H9 (cell line): ENCODE data around the gene RHBDF1. TPM values are rescaled to one million over a fixed set of nuclear protein-coding genes. Genes with fewer than 3 reads are reported as not detected.

Experiments used
- DNase-seq: peaks from one replicate; pipeline ENCODE4 v3.0.0-alpha.2; 2017
- H2AFZ ChIP-seq: one replicate; pipeline ENCODE4 v1.6.1; 2013; ENCODE audit warnings: mild to moderate bottlenecking, low read length, control low read depth, moderate library complexity
- H2AK5ac ChIP-seq: 2 replicates; pipeline ENCODE4 v1.6.1; 2013; ENCODE audit warnings: low read length, control low read depth, mixed read lengths; ENCODE audit not compliant: insufficient read length
- H2BK120ac ChIP-seq: one replicate; pipeline ENCODE4 v1.6.1; 2013; ENCODE audit warnings: low read depth, mild to moderate bottlenecking, low read length, control low read depth, inconsistent platforms; ENCODE audit not compliant: poor library complexity, severe bottlenecking
- H2BK12ac ChIP-seq: 2 replicates; pipeline ENCODE4 v1.6.1; 2013; ENCODE audit warnings: low read length, control low read depth, mixed read lengths, low read depth; ENCODE audit not compliant: insufficient read length
- H2BK15ac ChIP-seq: 2 replicates; pipeline ENCODE4 v1.6.1; 2013; ENCODE audit warnings: low read depth, low read length, control low read depth
- H2BK20ac ChIP-seq: one replicate; pipeline ENCODE4 v1.6.1; 2013; ENCODE audit warnings: low read depth, mild to moderate bottlenecking, low read length, control low read depth, inconsistent platforms; ENCODE audit not compliant: poor library complexity, severe bottlenecking
- H2BK5ac ChIP-seq: 2 replicates; pipeline ENCODE4 v1.6.1; 2013; ENCODE audit warnings: low read length, control low read depth, mixed read lengths; ENCODE audit not compliant: insufficient read length
- H3K14ac ChIP-seq: 2 replicates; pipeline ENCODE4 v1.6.1; 2013; ENCODE audit warnings: low read length, control low read depth; ENCODE audit not compliant: insufficient read depth
- H3K18ac ChIP-seq: 2 replicates; pipeline ENCODE4 v1.6.1; 2013; ENCODE audit warnings: low read depth, mild to moderate bottlenecking, mixed read lengths, low read length, control low read depth; ENCODE audit not compliant: insufficient read length
- H3K23ac ChIP-seq: 2 replicates; pipeline ENCODE4 v1.6.1; 2013; ENCODE audit warnings: low read length, control low read depth, mixed read lengths, low read depth; ENCODE audit not compliant: insufficient read length
- H3K23me2 ChIP-seq: 2 replicates; pipeline ENCODE4 v1.6.1; 2013; ENCODE audit warnings: low read depth, mild to moderate bottlenecking, mixed read lengths, low read length, control low read depth; ENCODE audit not compliant: insufficient read length, poor library complexity, severe bottlenecking
- H3K27ac ChIP-seq: 2 replicates; pipeline ENCODE4 v1.5.1; 2013; ENCODE audit warnings: low read length, control low read depth, mixed read lengths, low read depth; ENCODE audit not compliant: insufficient read length
- H3K27me3 ChIP-seq: 2 replicates; pipeline ENCODE4 v1.6.1; 2013; ENCODE audit warnings: low read length, control low read depth, inconsistent platforms; ENCODE audit not compliant: insufficient read depth
- H3K4ac ChIP-seq: 2 replicates; pipeline ENCODE4 v1.6.1; 2013; ENCODE audit warnings: low read depth, mild to moderate bottlenecking, control low read depth, inconsistent platforms, low read length, moderate library complexity
- H3K4me1 ChIP-seq: 2 replicates; pipeline ENCODE4 v1.6.1; 2013; ENCODE audit warnings: low read length, control low read depth, inconsistent platforms; ENCODE audit not compliant: insufficient read depth
- H3K4me2 ChIP-seq: 2 replicates; pipeline ENCODE4 v1.6.1; 2013; ENCODE audit warnings: low read length, control low read depth, mixed read lengths; ENCODE audit not compliant: insufficient read length, insufficient read depth
- H3K56ac ChIP-seq: 2 replicates; pipeline ENCODE4 v1.6.1; 2013; ENCODE audit warnings: low read depth, mild to moderate bottlenecking, mixed read lengths, low read length, control low read depth; ENCODE audit not compliant: insufficient read length
- H3K79me1 ChIP-seq: 2 replicates; pipeline ENCODE4 v1.6.1; 2013; ENCODE audit warnings: low read depth, mild to moderate bottlenecking, moderate library complexity, low read length, control low read depth, inconsistent platforms; ENCODE audit not compliant: insufficient read depth, poor library complexity, severe bottlenecking
- H3K79me2 ChIP-seq: 2 replicates; pipeline ENCODE4 v1.6.1; 2013; ENCODE audit warnings: low read length, control low read depth, inconsistent platforms; ENCODE audit not compliant: insufficient read depth
- H3K9ac ChIP-seq: 2 replicates; pipeline ENCODE4 v1.6.1; 2013; ENCODE audit warnings: low read length, control low read depth, mixed read lengths; ENCODE audit not compliant: insufficient read length; ENCODE audit errors: extremely low read depth
- H3K9me3 ChIP-seq: one replicate; pipeline ENCODE4 v1.6.1; 2013; ENCODE audit warnings: low read depth, low read length, inconsistent platforms; ENCODE audit not compliant: control insufficient read depth
- H3T11ph ChIP-seq: one replicate; pipeline ENCODE4 v1.6.1; 2013; ENCODE audit warnings: mild to moderate bottlenecking, low read length, control low read depth, inconsistent platforms
- H4K20me1 ChIP-seq: one replicate; pipeline ENCODE4 v1.6.1; 2013; ENCODE audit not compliant: control insufficient read depth, insufficient read length, insufficient read depth
- H4K5ac ChIP-seq: 2 replicates; pipeline ENCODE4 v1.6.1; 2013; ENCODE audit warnings: low read depth, mild to moderate bottlenecking, mixed read lengths, low read length, control low read depth; ENCODE audit not compliant: insufficient read length
- H4K8ac ChIP-seq: replicated peaks from 2 replicates; pipeline ENCODE4 v1.6.1; 2013; ENCODE audit warnings: low read length, control low read depth, mixed read lengths, low read depth; ENCODE audit not compliant: insufficient read length
- H4K91ac ChIP-seq: 2 replicates; pipeline ENCODE4 v1.6.1; 2013; ENCODE audit warnings: low read depth, mild to moderate bottlenecking, moderate library complexity, mixed read lengths, low read length, control low read depth; ENCODE audit not compliant: insufficient read length
- H3K27ac Mint-ChIP-seq, 3 experiments: 2 replicates in 2 of 3; 3 replicates in 1 of 3; pipeline ENCODE4 v1.8.0; 2020 to 2021; ENCODE audit warnings: mixed read lengths in 3 of 3, mild to moderate bottlenecking in 1 of 3, moderate library complexity in 1 of 3
- H3K27me3 Mint-ChIP-seq: 2 replicates; pipeline ENCODE4 v1.8.0; 2021; ENCODE audit warnings: low read depth, mild to moderate bottlenecking, moderate library complexity, mixed read lengths
- H3K36me3 Mint-ChIP-seq, 3 experiments: 2 replicates in 2 of 3; 3 replicates in 1 of 3; pipeline ENCODE4 v1.8.0; 2020 to 2021; ENCODE audit warnings: low read depth in 3 of 3, mixed read lengths in 3 of 3; ENCODE audit not compliant: insufficient read depth in 1 of 3
- H3K4me1 Mint-ChIP-seq, 2 experiments: 2 replicates each; pipeline ENCODE4 v1.8.0; 2020; ENCODE audit warnings: mixed read lengths in 2 of 2
- H3K4me3 Mint-ChIP-seq, 2 experiments: 2 replicates in 1 of 2; 3 replicates in 1 of 2; pipeline ENCODE4 v1.8.0; 2020 to 2021; ENCODE audit warnings: mild to moderate bottlenecking in 2 of 2, mixed read lengths in 2 of 2, moderate library complexity in 1 of 2
- H3K9me3 Mint-ChIP-seq, 2 experiments: 2 replicates in 1 of 2; 3 replicates in 1 of 2; pipeline ENCODE4 v1.8.0; 2020; ENCODE audit warnings: mild to moderate bottlenecking in 2 of 2, mixed read lengths in 2 of 2, moderate library complexity in 1 of 2
- WGBS: extraction: QIAGEN DNeasy Blood & Tissue Kit; methylation state at CpG from one replicate; pipeline ENCODE4 v1.1.7; 2013; ENCODE audit warnings: missing lambda C conversion rate, low lambda C conversion rate, mixed read lengths; ENCODE audit not compliant: insufficient read length; ENCODE audit errors: extremely low coverage; 5-methylcytosine and 5-hydroxymethylcytosine counted together
- total RNA-seq: library from RNA; stranded (reverse); gene quantifications from 2 replicates; pipeline ENCODE4 v1.2.1, GENCODE V29; 2021
- TF ChIP-seq, protein P1 (sequence below): fragments of 200-600 bp; sonication (generic); conservative IDR thresholded peaks from 3 replicates; pipeline ENCODE4 v1.8.0; 2021; ENCODE audit warnings: antibody characterized with exemption, mild to moderate bottlenecking

The RHBDF1 gene
- total RNA-seq, 1 experiment from 2014 or later = 34.6 TPM

DNA sequence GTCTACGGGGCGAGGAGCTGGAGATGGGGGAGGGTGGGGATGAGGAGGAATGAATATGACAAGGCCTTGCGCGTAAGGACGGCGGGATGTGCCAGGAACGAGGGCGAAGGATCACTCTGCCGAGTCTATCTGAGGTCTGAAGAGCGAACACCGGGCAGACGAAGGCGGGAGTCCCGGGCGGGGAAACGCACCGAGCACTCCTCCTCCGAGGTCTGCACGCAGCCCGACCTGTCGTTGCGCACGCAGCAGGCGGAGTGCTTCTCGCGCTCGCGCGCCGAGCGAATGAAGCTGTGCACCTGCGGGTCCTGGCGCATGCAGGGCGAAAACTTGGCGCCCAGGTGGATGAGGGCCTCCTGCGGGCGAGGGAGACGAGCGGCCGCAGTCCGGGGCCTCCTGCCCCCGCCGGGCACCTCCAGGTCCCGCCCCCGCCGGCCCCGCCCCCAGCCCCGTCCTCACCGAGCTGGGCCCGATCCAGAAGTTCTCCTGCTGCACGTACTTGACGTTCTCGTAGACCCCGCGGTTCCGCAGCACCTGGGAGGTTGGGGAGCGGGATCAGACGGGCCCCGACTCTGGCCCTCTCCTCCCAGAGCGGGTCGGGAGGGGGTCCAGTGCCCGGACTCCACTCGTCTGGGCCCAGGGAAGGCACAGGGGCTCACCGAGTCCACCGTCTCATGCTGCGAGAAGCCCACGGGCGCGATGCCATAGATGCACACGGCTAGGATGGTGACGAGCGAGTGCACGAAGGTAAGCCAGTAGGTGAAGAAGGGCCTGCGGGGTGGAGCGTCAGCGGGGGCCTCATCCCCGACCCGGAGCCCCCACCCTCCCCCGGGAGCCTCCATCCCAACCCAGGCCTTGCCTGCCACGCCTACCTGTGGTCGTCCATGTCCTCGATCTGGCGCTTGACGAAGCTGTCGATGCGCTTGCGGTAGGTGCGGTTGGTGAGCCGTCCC, 11.2 kb downstream of the RHBDF1 start:
- no peak overlapping the region for H2AK5ac ChIP-seq
- no peak overlapping the region for H3T11ph ChIP-seq
- H2BK120ac ChIP-seq = no peak overlapping the region
- H4K5ac ChIP-seq = no peak overlapping the region
- H2BK5ac ChIP-seq = no peak overlapping the region
- Mint-ChIP-seq H3K36me3 (peaks cover 22 to 60% (median 57%) of the 10 kb centered on the region in 3 experiments; a peak in 6 of 7 replicates), H3K4me3 (no peak overlapping the region; a peak in 1 of 5 replicates), H3K27me3 (peaks cover 1% of the 10 kb centered on the region; the same call in 1 of the 2 replicates), H3K4me1 (peaks cover 3 to 4% of the 10 kb centered on the region in 2 experiments; a peak in 3 of 4 replicates), H3K27ac (no peak overlapping the region; a peak in 1 of 7 replicates), H3K9me3 (no peaks in the 10 kb centered on the region)
- H3K18ac ChIP-seq = no peak overlapping the region
- H3K27ac ChIP-seq = no peak overlapping the region
- no peak overlapping the region for H3K4ac ChIP-seq
- no peak overlapping the region for H3K9ac ChIP-seq
- H4K91ac ChIP-seq = no peak overlapping the region
- H3K79me2 ChIP-seq = no peaks in the 10 kb centered on the region
- no peak overlapping the region for H2BK20ac ChIP-seq
- no peaks in the 10 kb centered on the region for H3K27me3 ChIP-seq
- H3K14ac ChIP-seq = no peak overlapping the region
- no peak overlapping the region for H3K4me2 ChIP-seq
- no peaks in the 10 kb centered on the region for H3K23me2 ChIP-seq
- no peaks in the 10 kb centered on the region for H3K4me1 ChIP-seq
- H3K23ac ChIP-seq = no peak overlapping the region
- no peak overlapping the region for H2BK12ac ChIP-seq
- TF ChIP-seq, protein P1, sequence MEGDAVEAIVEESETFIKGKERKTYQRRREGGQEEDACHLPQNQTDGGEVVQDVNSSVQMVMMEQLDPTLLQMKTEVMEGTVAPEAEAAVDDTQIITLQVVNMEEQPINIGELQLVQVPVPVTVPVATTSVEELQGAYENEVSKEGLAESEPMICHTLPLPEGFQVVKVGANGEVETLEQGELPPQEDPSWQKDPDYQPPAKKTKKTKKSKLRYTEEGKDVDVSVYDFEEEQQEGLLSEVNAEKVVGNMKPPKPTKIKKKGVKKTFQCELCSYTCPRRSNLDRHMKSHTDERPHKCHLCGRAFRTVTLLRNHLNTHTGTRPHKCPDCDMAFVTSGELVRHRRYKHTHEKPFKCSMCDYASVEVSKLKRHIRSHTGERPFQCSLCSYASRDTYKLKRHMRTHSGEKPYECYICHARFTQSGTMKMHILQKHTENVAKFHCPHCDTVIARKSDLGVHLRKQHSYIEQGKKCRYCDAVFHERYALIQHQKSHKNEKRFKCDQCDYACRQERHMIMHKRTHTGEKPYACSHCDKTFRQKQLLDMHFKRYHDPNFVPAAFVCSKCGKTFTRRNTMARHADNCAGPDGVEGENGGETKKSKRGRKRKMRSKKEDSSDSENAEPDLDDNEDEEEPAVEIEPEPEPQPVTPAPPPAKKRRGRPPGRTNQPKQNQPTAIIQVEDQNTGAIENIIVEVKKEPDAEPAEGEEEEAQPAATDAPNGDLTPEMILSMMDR = no peak
- no peak overlapping the region for H3K56ac ChIP-seq
- H3K9me3 ChIP-seq = no peaks in the 10 kb centered on the region
- no peak overlapping the region for H2BK15ac ChIP-seq
- no CpG with 5 or more reads among the region's 89 CpGs for WGBS
- no peaks in the 10 kb centered on the region for H3K79me1 ChIP-seq
- DNase-seq = no peak
- no peaks in the 10 kb centered on the region for H4K20me1 ChIP-seq
- H4K8ac ChIP-seq = no peak overlapping the region
- no peak overlapping the region for H2AFZ ChIP-seq
